NT2/D1 (cell line): ENCODE data around the gene ADNP2.

ENCODE experiments used
- SUZ12 ChIP-seq: IDR thresholded peaks from 2 replicates; pipeline ENCODE4 v1.6.1; 2011; ENCODE audit not compliant: insufficient read length, insufficient read depth; ENCODE audit errors: extremely low read depth
- YY1 ChIP-seq: IDR thresholded peaks from 2 replicates; pipeline ENCODE4 v1.6.1; 2011; ENCODE audit not compliant: insufficient read length, insufficient read depth
- ZNF274 ChIP-seq: IDR thresholded peaks from 2 replicates; pipeline ENCODE4 v1.6.1; 2011; ENCODE audit warnings: mild to moderate bottlenecking, low read depth, low read length

DNA sequence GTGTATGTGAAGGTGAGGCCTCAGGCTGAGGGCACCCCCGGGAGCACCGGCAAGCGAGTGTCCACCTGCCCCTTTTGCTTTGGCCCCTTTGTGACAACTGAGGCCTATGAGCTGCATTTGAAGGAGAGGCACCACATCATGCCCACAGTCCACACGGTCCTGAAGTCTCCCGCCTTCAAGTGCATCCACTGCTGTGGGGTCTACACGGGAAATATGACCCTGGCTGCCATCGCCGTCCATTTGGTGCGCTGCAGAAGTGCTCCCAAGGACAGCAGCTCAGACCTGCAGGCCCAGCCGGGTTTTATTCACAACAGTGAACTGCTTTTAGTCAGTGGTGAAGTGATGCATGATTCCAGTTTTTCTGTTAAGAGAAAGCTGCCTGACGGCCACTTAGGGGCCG lies 28.9 kb downstream of the ADNP2 start:
- TF ChIP-seq ZNF274 (no peak), SUZ12 (no peak), YY1 (no peak)
